Skeletal muscle tissue (tissue), 4 donors: ENCODE data around the gene PEX5L. TPM values are rescaled to one million over a fixed set of nuclear protein-coding genes. Genes with fewer than 3 reads are reported as not detected.

Source experiments
- H3K27ac ChIP-seq: one replicate; pipeline ENCODE4 v1.7.0; 2013; ENCODE audit warnings: mild to moderate bottlenecking, low read depth, low read length, inconsistent platforms
- H3K27me3 ChIP-seq, 3 donors: one replicate each; pipeline ENCODE4 v1.7.0; 2013; ENCODE audit warnings: low read length in 3 of 3; ENCODE audit not compliant: control insufficient read depth in 3 of 3, insufficient read depth in 3 of 3
- H3K36me3 ChIP-seq, 3 donors: one replicate each; pipeline ENCODE4 v1.7.0; 2013; ENCODE audit warnings: low read length in 3 of 3; ENCODE audit not compliant: control insufficient read depth in 3 of 3, insufficient read depth in 3 of 3
- H3K4me1 ChIP-seq, 3 donors: one replicate each; pipeline ENCODE4 v1.7.0; 2013; ENCODE audit warnings: low read length in 3 of 3, mild to moderate bottlenecking in 3 of 3; ENCODE audit not compliant: control insufficient read depth in 3 of 3, insufficient read depth in 3 of 3
- H3K4me3 ChIP-seq, 3 donors: one replicate each; pipeline ENCODE4 v1.7.0; 2013; ENCODE audit warnings: low read length in 3 of 3
- H3K9ac ChIP-seq, 3 donors: one replicate each; pipeline ENCODE4 v1.7.0; 2013; ENCODE audit warnings: low read length in 3 of 3, mild to moderate bottlenecking in 3 of 3, moderate library complexity in 2 of 3, low read depth in 1 of 3
- H3K9me3 ChIP-seq, 3 donors: one replicate each; pipeline ENCODE4 v1.7.0; 2013; ENCODE audit warnings: low read length in 3 of 3; ENCODE audit not compliant: control insufficient read depth in 3 of 3
- total RNA-seq: library from RNA; depleted of rRNA; stranded (reverse); fragments of >200 nt; gene quantifications from one replicate; pipeline ENCODE4 v1.2.3, GENCODE V29; 2014
- donor health status: Osteomylitis.

PEX5L gene
- total RNA-seq, result not detected

GRCh38 chr3:180036671-180037455 is at the start of gene PEX5L:
Gene PEX5L (minus strand): TSS chr3:180036937. CDS start chr3:180036599, 338 bp downstream.
- peaks cover 23 to 25% (median 24%) of the 10 kb centered on the region in 3 donors for H3K27me3 ChIP-seq
- H3K9ac ChIP-seq, result no peak within 1 kb of the TSS
- H3K27ac ChIP-seq, result no peak within 1 kb of the TSS
- H3K36me3 ChIP-seq, result no peaks in the 10 kb centered on the region
- no peaks in the 10 kb centered on the region for H3K9me3 ChIP-seq
- no peaks in the 10 kb centered on the region for H3K4me1 ChIP-seq
- H3K4me3 ChIP-seq, result peak within 1 kb of the TSS in 2 of 3 donors; percentile 31 to 40

GRCh38 chr3:180085122-180085710 is 48.5 kb upstream of the PEX5L start:
- Histone ChIP-seq H3K36me3 (no peaks in the 10 kb centered on the region), H3K4me1 (no peaks in the 10 kb centered on the region), H3K9me3 (no peaks in the 10 kb centered on the region), H3K27ac (no peak overlapping the region), H3K9ac (no peak overlapping the region), H3K4me3 (no peak overlapping the region), H3K27me3 (no peaks in the 10 kb centered on the region)

GRCh38 chr3:180082699-180083098 is 46.0 kb upstream of the PEX5L start:
- Histone ChIP-seq H3K27ac (no peak overlapping the region), H3K36me3 (no peaks in the 10 kb centered on the region), H3K9me3 (no peaks in the 10 kb centered on the region), H3K4me3 (no peak overlapping the region), H3K27me3 (no peaks in the 10 kb centered on the region), H3K4me1 (no peaks in the 10 kb centered on the region), H3K9ac (no peak overlapping the region)

- H3K9ac ChIP-seq, result no peak overlapping the region
- no peaks in the 10 kb centered on the region for H3K27me3 ChIP-seq
- no peaks in the 10 kb centered on the region for H3K36me3 ChIP-seq
- no peaks in the 10 kb centered on the region for H3K9me3 ChIP-seq
- no peak overlapping the region for H3K27ac ChIP-seq
- no peak overlapping the region for H3K4me3 ChIP-seq
- H3K4me1 ChIP-seq, result no peaks in the 10 kb centered on the region
Measured at GRCh38 chr3:180078592-180078991, 41.9 kb upstream of the PEX5L start.

GRCh38 chr3:180073561-180073960 is 36.8 kb upstream of the PEX5L start:
- Histone ChIP-seq H3K27ac (no peak overlapping the region), H3K36me3 (no peaks in the 10 kb centered on the region), H3K4me1 (no peaks in the 10 kb centered on the region), H3K27me3 (no peaks in the 10 kb centered on the region), H3K4me3 (no peak overlapping the region), H3K9me3 (no peaks in the 10 kb centered on the region), H3K9ac (no peak overlapping the region)

- Histone ChIP-seq H3K4me3 (no peak overlapping the region), H3K27me3 (no peaks in the 10 kb centered on the region), H3K9me3 (no peaks in the 10 kb centered on the region)
Measured at GRCh38 chr3:180072786-180073185, 36.0 kb upstream of the PEX5L start.

GRCh38 chr3:180070925-180071324 is 34.2 kb upstream of the PEX5L start:
- Histone ChIP-seq H3K27ac (no peak overlapping the region), H3K27me3 (no peaks in the 10 kb centered on the region), H3K4me3 (no peak overlapping the region), H3K9me3 (no peaks in the 10 kb centered on the region), H3K36me3 (no peaks in the 10 kb centered on the region), H3K9ac (no peak overlapping the region), H3K4me1 (no peaks in the 10 kb centered on the region)

More at GRCh38 chr3:180072786-180073185, 36.0 kb upstream of the PEX5L start:
- Histone ChIP-seq H3K4me1 (no peaks in the 10 kb centered on the region), H3K9ac (no peak overlapping the region), H3K27ac (no peak overlapping the region), H3K36me3 (no peaks in the 10 kb centered on the region)

GRCh38 chr3:180068023-180068422 is 31.3 kb upstream of the PEX5L start:
- Histone ChIP-seq H3K27me3 (no peaks in the 10 kb centered on the region), H3K9ac (no peak overlapping the region), H3K27ac (no peak overlapping the region), H3K9me3 (no peaks in the 10 kb centered on the region), H3K36me3 (no peaks in the 10 kb centered on the region), H3K4me1 (no peaks in the 10 kb centered on the region), H3K4me3 (no peak overlapping the region)

GRCh38 chr3:180066598-180066997 is 29.9 kb upstream of the PEX5L start:
- H3K9ac ChIP-seq, result no peak overlapping the region
- no peaks in the 10 kb centered on the region for H3K9me3 ChIP-seq
- no peak overlapping the region for H3K4me3 ChIP-seq
- H3K4me1 ChIP-seq, result no peaks in the 10 kb centered on the region
- no peak overlapping the region for H3K27ac ChIP-seq
- no peaks in the 10 kb centered on the region for H3K36me3 ChIP-seq
- no peaks in the 10 kb centered on the region for H3K27me3 ChIP-seq

- Histone ChIP-seq H3K4me1 (no peaks in the 10 kb centered on the region), H3K9me3 (no peaks in the 10 kb centered on the region), H3K27ac (no peak overlapping the region), H3K4me3 (no peak overlapping the region), H3K9ac (no peak overlapping the region), H3K36me3 (no peaks in the 10 kb centered on the region), H3K27me3 (no peaks in the 10 kb centered on the region)
Measured at GRCh38 chr3:180063783-180064182, 27.0 kb upstream of the PEX5L start.
